ENCODE measurements around the gene JPH3.

JPH3 gene

GRCh38 chr16:87644596-87644995, 42.3 kb downstream of the JPH3 start:
- Histone ChIP-seq H3K27me3 (ENCODE audit: control insufficient read depth, insufficient read depth, low read length) (no peaks in the 10 kb centered on the region), H3K9me3 (ENCODE audit: control insufficient read depth, insufficient read depth, low read length) (no peaks in the 10 kb centered on the region), H3K4me1 (ENCODE audit: control insufficient read depth, insufficient read depth, low read length) (no peaks in the 10 kb centered on the region), H3K27ac (ENCODE audit: low read depth, low read length) (no peak overlapping the region), H3K36me3 (ENCODE audit: control insufficient read depth, insufficient read depth, low read length) (0 out of 2 replicates have a peak, but pooled peaks cover 4% of the 10 kb centered on the region), H3K4me3 (ENCODE audit: low read depth, low read length) (no peak overlapping the region), H3K9ac (ENCODE audit: low read depth, low read length) (no peak overlapping the region)

- H3K27me3 ChIP-seq (ENCODE audit: control insufficient read depth, insufficient read depth, low read length), result no peaks in the 10 kb centered on the region
- no peaks in the 10 kb centered on the region for H3K4me1 ChIP-seq (ENCODE audit: control insufficient read depth, insufficient read depth, low read length)
- no peak overlapping the region for H3K27ac ChIP-seq (ENCODE audit: low read depth, low read length)
- H3K4me3 ChIP-seq (ENCODE audit: low read depth, low read length), result no peak overlapping the region
- H3K36me3 ChIP-seq (ENCODE audit: control insufficient read depth, insufficient read depth, low read length), result 0 out of 2 replicates have a peak, but pooled peaks cover 4% of the 10 kb centered on the region
- H3K9ac ChIP-seq (ENCODE audit: low read depth, low read length), result no peak overlapping the region
- H3K9me3 ChIP-seq (ENCODE audit: control insufficient read depth, insufficient read depth, low read length), result no peaks in the 10 kb centered on the region
Measured at GRCh38 chr16:87645802-87646201, 43.5 kb downstream of the JPH3 start.

- Histone ChIP-seq H3K9ac (ENCODE audit: low read depth, low read length) (no peak overlapping the region), H3K27me3 (ENCODE audit: control insufficient read depth, insufficient read depth, low read length) (no peaks in the 10 kb centered on the region), H3K9me3 (ENCODE audit: control insufficient read depth, insufficient read depth, low read length) (no peaks in the 10 kb centered on the region), H3K36me3 (ENCODE audit: control insufficient read depth, insufficient read depth, low read length) (0 out of 2 replicates have a peak, but pooled peaks cover 4% of the 10 kb centered on the region), H3K4me3 (ENCODE audit: low read depth, low read length) (no peak overlapping the region), H3K27ac (ENCODE audit: low read depth, low read length) (no peak overlapping the region), H3K4me1 (ENCODE audit: control insufficient read depth, insufficient read depth, low read length) (no peaks in the 10 kb centered on the region)
Measured at GRCh38 chr16:87647431-87648185, 45.3 kb downstream of the JPH3 start.

- no peak overlapping the region for H3K9ac ChIP-seq (ENCODE audit: low read depth, low read length)
- no peak overlapping the region for H3K27ac ChIP-seq (ENCODE audit: low read depth, low read length)
- no peaks in the 10 kb centered on the region for H3K9me3 ChIP-seq (ENCODE audit: control insufficient read depth, insufficient read depth, low read length)
- H3K4me1 ChIP-seq (ENCODE audit: control insufficient read depth, insufficient read depth, low read length), result peaks cover 2% of the 10 kb centered on the region; the same call in 1 of the 2 replicates
- no peaks in the 10 kb centered on the region for H3K27me3 ChIP-seq (ENCODE audit: control insufficient read depth, insufficient read depth, low read length)
- no peak overlapping the region for H3K4me3 ChIP-seq (ENCODE audit: low read depth, low read length)
- H3K36me3 ChIP-seq (ENCODE audit: control insufficient read depth, insufficient read depth, low read length), result 0 out of 2 replicates have a peak, but pooled peaks cover 4% of the 10 kb centered on the region
Measured at GRCh38 chr16:87648236-87648635, 45.9 kb downstream of the JPH3 start.

GRCh38 chr16:87648698-87649487, 46.6 kb downstream of the JPH3 start:
- Histone ChIP-seq H3K4me3 (ENCODE audit: low read depth, low read length) (no peak overlapping the region), H3K27me3 (ENCODE audit: control insufficient read depth, insufficient read depth, low read length) (no peaks in the 10 kb centered on the region), H3K27ac (ENCODE audit: low read depth, low read length) (no peak overlapping the region), H3K36me3 (ENCODE audit: control insufficient read depth, insufficient read depth, low read length) (peaks cover 6% of the 10 kb centered on the region; the same call in 1 of the 2 replicates), H3K9ac (ENCODE audit: low read depth, low read length) (no peak overlapping the region), H3K4me1 (ENCODE audit: control insufficient read depth, insufficient read depth, low read length) (peaks cover 4% of the 10 kb centered on the region; the same call in 1 of the 2 replicates), H3K9me3 (ENCODE audit: control insufficient read depth, insufficient read depth, low read length) (no peaks in the 10 kb centered on the region)

- Histone ChIP-seq H3K36me3 (ENCODE audit: control insufficient read depth, insufficient read depth, low read length) (peaks cover 5% of the 10 kb centered on the region; the same call in 1 of the 2 replicates), H3K9me3 (ENCODE audit: control insufficient read depth, insufficient read depth, low read length) (no peaks in the 10 kb centered on the region), H3K4me3 (ENCODE audit: low read depth, low read length) (no peak overlapping the region), H3K27me3 (ENCODE audit: control insufficient read depth, insufficient read depth, low read length) (no peaks in the 10 kb centered on the region), H3K4me1 (ENCODE audit: control insufficient read depth, insufficient read depth, low read length) (peaks cover 4% of the 10 kb centered on the region; the same call in 1 of the 2 replicates), H3K9ac (ENCODE audit: low read depth, low read length) (no peak overlapping the region), H3K27ac (ENCODE audit: low read depth, low read length) (no peak overlapping the region)
Measured at GRCh38 chr16:87652386-87652785, 50.1 kb downstream of the JPH3 start.

- H3K27me3 ChIP-seq (ENCODE audit: control insufficient read depth, insufficient read depth, low read length), result no peaks in the 10 kb centered on the region
- H3K9me3 ChIP-seq (ENCODE audit: control insufficient read depth, insufficient read depth, low read length), result no peaks in the 10 kb centered on the region
Measured at GRCh38 chr16:87652799-87653198, 50.5 kb downstream of the JPH3 start.

GRCh38 chr16:87653234-87653633, 50.9 kb downstream of the JPH3 start:
- Histone ChIP-seq H3K9me3 (ENCODE audit: control insufficient read depth, insufficient read depth, low read length) (no peaks in the 10 kb centered on the region), H3K4me3 (ENCODE audit: low read depth, low read length) (no peak overlapping the region), H3K9ac (ENCODE audit: low read depth, low read length) (no peak overlapping the region), H3K4me1 (ENCODE audit: control insufficient read depth, insufficient read depth, low read length) (peaks cover 10% of the 10 kb centered on the region), H3K27me3 (ENCODE audit: control insufficient read depth, insufficient read depth, low read length) (no peaks in the 10 kb centered on the region), H3K36me3 (ENCODE audit: control insufficient read depth, insufficient read depth, low read length) (peaks cover 5% of the 10 kb centered on the region; the same call in 1 of the 2 replicates), H3K27ac (ENCODE audit: low read depth, low read length) (no peak overlapping the region)

More at GRCh38 chr16:87652799-87653198, 50.5 kb downstream of the JPH3 start:
- H3K36me3 ChIP-seq (ENCODE audit: control insufficient read depth, insufficient read depth, low read length), result peaks cover 5% of the 10 kb centered on the region; the same call in 1 of the 2 replicates
- H3K4me1 ChIP-seq (ENCODE audit: control insufficient read depth, insufficient read depth, low read length), result peaks cover 6% of the 10 kb centered on the region
- H3K9ac ChIP-seq (ENCODE audit: low read depth, low read length), result no peak overlapping the region
- no peak overlapping the region for H3K27ac ChIP-seq (ENCODE audit: low read depth, low read length)
- H3K4me3 ChIP-seq (ENCODE audit: low read depth, low read length), result no peak overlapping the region

GRCh38 chr16:87654826-87655225, 52.5 kb downstream of the JPH3 start:
- Histone ChIP-seq H3K27ac (ENCODE audit: low read depth, low read length) (no peak overlapping the region), H3K9ac (ENCODE audit: low read depth, low read length) (no peak overlapping the region), H3K36me3 (ENCODE audit: control insufficient read depth, insufficient read depth, low read length) (peaks cover 5% of the 10 kb centered on the region; the same call in 1 of the 2 replicates), H3K4me1 (ENCODE audit: control insufficient read depth, insufficient read depth, low read length) (peaks cover 18% of the 10 kb centered on the region), H3K9me3 (ENCODE audit: control insufficient read depth, insufficient read depth, low read length) (no peaks in the 10 kb centered on the region), H3K4me3 (ENCODE audit: low read depth, low read length) (no peak overlapping the region), H3K27me3 (ENCODE audit: control insufficient read depth, insufficient read depth, low read length) (no peaks in the 10 kb centered on the region)

GRCh38 chr16:87656328-87656727, 54.0 kb downstream of the JPH3 start:
- Histone ChIP-seq H3K9ac (ENCODE audit: low read depth, low read length) (no peak overlapping the region), H3K9me3 (ENCODE audit: control insufficient read depth, insufficient read depth, low read length) (no peaks in the 10 kb centered on the region), H3K27ac (ENCODE audit: low read depth, low read length) (no peak overlapping the region), H3K4me3 (ENCODE audit: low read depth, low read length) (no peak overlapping the region), H3K4me1 (ENCODE audit: control insufficient read depth, insufficient read depth, low read length) (peaks cover 18% of the 10 kb centered on the region), H3K27me3 (ENCODE audit: control insufficient read depth, insufficient read depth, low read length) (no peaks in the 10 kb centered on the region), H3K36me3 (ENCODE audit: control insufficient read depth, insufficient read depth, low read length) (peaks cover 5% of the 10 kb centered on the region; the same call in 1 of the 2 replicates)
